GM12878 (cell line): ENCODE measurements around the gene PTX4. TPM values are rescaled to one million over a fixed set of nuclear protein-coding genes. Genes with fewer than 3 reads are reported as not detected.

ENCODE experiments used
- ATAC-seq: fragments of 200-7000 bp; cut with Tn5 transposase; 3 replicates; pipeline ENCODE4 v1.9.1; 2020; ENCODE audit warnings: mild to moderate bottlenecking, moderate library complexity
- BruUV-seq: library from RNA; stranded (reverse); fragments of 400-500 nt; replicated peaks from 2 replicates; lab custom pipeline; 2021; lab: Mats Ljungman, UMichigan
- CTCF ChIA-PET: fragments of 300-600 bp; sonication (Branson Sonifier 250); formaldehyde crosslinking; extraction: SDS; loops from one replicate; lab custom pipeline; 2021; ENCODE audit warnings: inconsistent platforms; lab: Yijun Ruan, JAX
- POLR2A ChIA-PET: fragments of 350-600 bp; formaldehyde crosslinking; extraction: SDS; loops from one replicate; lab custom pipeline; 2021; ENCODE audit warnings: inconsistent platforms; lab: Charles Lee
- RAD21 ChIA-PET: fragments of 300-600 bp; sonication (Branson Sonifier 250); formaldehyde crosslinking; loops from one replicate; lab custom pipeline; 2023; ENCODE audit warnings: antibody characterized with exemption; ENCODE audit not compliant: unreplicated experiment; lab: Charles Lee
- SMC1A ChIA-PET: fragments of 300-600 bp; sonication (Branson Sonifier 250); formaldehyde crosslinking; loops from one replicate; lab custom pipeline; 2023; ENCODE audit not compliant: unreplicated experiment, uncharacterized antibody; lab: Charles Lee
- DNase-seq: peaks from one replicate; pipeline ENCODE4 v3.0.0-alpha.2; 2011; ENCODE audit warnings: low read depth, low spot score
- FAIRE-seq: peaks from 3 replicates; lab custom pipeline; 2011; peaks lifted over from hg19 to GRCh38; lab: Jason Lieb, UNC
- H2AFZ ChIP-seq: 2 replicates; pipeline ENCODE4 v1.6.0; 2011; ENCODE audit warnings: low read depth, low read length, control low read depth; ENCODE audit not compliant: control insufficient read depth
- H3K27ac ChIP-seq: 2 replicates; pipeline ENCODE4 v1.5.1; 2011; ENCODE audit warnings: control low read depth; ENCODE audit not compliant: control insufficient read depth, insufficient read depth
- H3K27me3 ChIP-seq, 2 experiments: replicated peaks in 1 of 2; 2 replicates each; pipeline versions ENCODE4 v1.6.0 to v1.6.1; 2011; ENCODE audit warnings: low read length in 1 of 2; ENCODE audit not compliant: control insufficient read depth in 2 of 2, insufficient read depth in 2 of 2
- H3K36me3 ChIP-seq, 2 experiments: 2 replicates each; pipeline ENCODE4 v1.5.1; 2011; ENCODE audit warnings: low read length in 1 of 2; ENCODE audit not compliant: control insufficient read depth in 2 of 2, insufficient read depth in 2 of 2
- H3K4me1 ChIP-seq: 2 replicates; pipeline ENCODE4 v1.6.1; 2011; ENCODE audit warnings: mild to moderate bottlenecking, low read length, moderate library complexity, mixed read lengths; ENCODE audit not compliant: control insufficient read depth, insufficient read depth
- H3K4me2 ChIP-seq: 2 replicates; pipeline ENCODE4 v1.6.0; 2011; ENCODE audit warnings: control low read depth; ENCODE audit not compliant: control insufficient read depth, insufficient read depth
- H3K4me3 ChIP-seq: fragments of 200-600 bp; sonication (generic); 2 replicates; pipeline ENCODE4 v1.5.1; 2016
- H3K79me2 ChIP-seq: 2 replicates; pipeline ENCODE4 v1.6.0; 2011; ENCODE audit warnings: low read length; ENCODE audit not compliant: control insufficient read depth, insufficient read depth
- H3K9ac ChIP-seq: 2 replicates; pipeline ENCODE4 v1.8.0; 2011; ENCODE audit warnings: low read length, control low read depth, mixed read lengths; ENCODE audit not compliant: control insufficient read depth, insufficient read depth
- H3K9me3 ChIP-seq: replicated peaks from 3 replicates; pipeline ENCODE4 v1.5.1; 2011; ENCODE audit warnings: mild to moderate bottlenecking, low read length; ENCODE audit not compliant: control insufficient read depth, insufficient read depth
- H4K20me1 ChIP-seq: 2 replicates; pipeline ENCODE4 v1.6.0; 2011; ENCODE audit not compliant: control insufficient read depth, insufficient read depth
- BACH1 ChIP-seq: fragments of 450-650 bp; IDR thresholded peaks from 2 replicates; pipeline ENCODE4 v1.6.1; 2017; ENCODE audit warnings: mild to moderate bottlenecking, borderline replicate concordance
- DPF2 ChIP-seq: fragments of 450-650 bp; IDR thresholded peaks from 2 replicates; pipeline ENCODE4 v1.6.1; 2017; ENCODE audit warnings: mild to moderate bottlenecking
- EED ChIP-seq: sonication (generic); IDR thresholded peaks from 2 replicates; pipeline ENCODE4 v1.6.1; 2016; ENCODE audit warnings: antibody characterized with exemption, low read depth
- ETV6 ChIP-seq, 2 experiments: fragments of 450-650 bp in 1 of 2; IDR thresholded peaks in 1 of 2; conservative IDR thresholded peaks in 1 of 2; 2 replicates each; pipeline ENCODE4 v1.6.1; 2014; ENCODE audit warnings: antibody characterized with exemption in 1 of 2, borderline replicate concordance in 1 of 2, low read depth in 1 of 2, mild to moderate bottlenecking in 1 of 2, moderate library complexity in 1 of 2
- HDGF ChIP-seq: fragments of 450-650 bp; IDR thresholded peaks from 2 replicates; pipeline ENCODE4 v1.6.1; 2016; ENCODE audit warnings: antibody characterized with exemption
- JUNB ChIP-seq: IDR thresholded peaks from 2 replicates; pipeline ENCODE4 v1.6.1; 2016; ENCODE audit warnings: antibody characterized with exemption, mild to moderate bottlenecking
- MXI1 ChIP-seq: fragments of 150-350 bp; IDR thresholded peaks from 2 replicates; pipeline ENCODE4 v1.6.1; 2011; ENCODE audit warnings: low read depth, mild to moderate bottlenecking, inconsistent platforms, low read length, improper control_type of control experiment
- RAD21 ChIP-seq: IDR thresholded peaks from 2 replicates; pipeline ENCODE4 v1.6.1; 2011; ENCODE audit warnings: mild to moderate bottlenecking, low read depth, low read length, moderate library complexity; ENCODE audit not compliant: insufficient read depth
- RB1 ChIP-seq: fragments of 450-650 bp; formaldehyde crosslinking; IDR thresholded peaks from 2 replicates; pipeline ENCODE4 v1.6.1; 2017; ENCODE audit warnings: mild to moderate bottlenecking, borderline replicate concordance
- RELA ChIP-seq: fragments of 450-650 bp; IDR thresholded peaks from 2 replicates; pipeline ENCODE4 v1.8.0; 2014; ENCODE audit warnings: borderline replicate concordance; ENCODE audit not compliant: partially characterized antibody
- WGBS: methylation state at CpG from one replicate; pipeline ENCODE4 v1.1.6; 2016; ENCODE audit warnings: low lambda C conversion rate; ENCODE audit not compliant: insufficient replicate concordance, insufficient coverage; ENCODE audit errors: missing lambda C conversion rate; 5-methylcytosine and 5-hydroxymethylcytosine counted together
- in situ Hi-C: fragments of 300-500 bp; cut with MboI; formaldehyde crosslinking; loops from 9 replicates; pipeline ENCODE4 v1.14.3; 2018; ENCODE audit warnings: mixed read lengths
- intact Hi-C: fragments of 100-400 bp; cut with micrococcal nuclease; formaldehyde crosslinking; loops from one replicate; pipeline ENCODE4 v1.14.2; 2022; ENCODE audit not compliant: unreplicated experiment
- polyA plus RNA-seq, 11 experiments: library from polyadenylated mRNA; depleted of rRNA in 4 of 11; unstranded in 6 of 11; stranded (reverse) in 5 of 11; fragments of >200 nt; fragmentation: Nextera tagmentation in 4 of 11; fragmentation: Illumina TruSeq in 1 of 11; extraction: Ambion mirVana in 4 of 11; extraction: Trizol in 1 of 11; gene quantifications; 1 replicate in 1 of 11; 2 replicates in 10 of 11; pipeline versions ENCODE4 v1.2.1 to v1.2.3, GENCODE V29; 2011 to 2016; ENCODE audit warnings: inconsistent platforms in 2 of 11, missing spikeins in 2 of 11, low read depth in 1 of 11
- total RNA-seq, 4 experiments: library from RNA; depleted of rRNA in 3 of 4; stranded (reverse); fragments of >200 nt in 3 of 4; fragmentation: Illumina TruSeq in 1 of 4; extraction: Trizol in 1 of 4; gene quantifications; 2 replicates each; pipeline versions ENCODE4 v1.2.1 to v1.2.3, GENCODE V29; 2013 to 2021
- TF ChIP-seq, protein P1 (sequence below): fragments of 450-650 bp; IDR thresholded peaks from 2 replicates; pipeline ENCODE4 v1.6.1; 2017; ENCODE audit warnings: mild to moderate bottlenecking, moderate library complexity
- TF ChIP-seq, protein P2 (sequence below): IDR thresholded peaks from 2 replicates; pipeline ENCODE4 v1.6.1; 2012; ENCODE audit warnings: mild to moderate bottlenecking, low read depth, low read length
- TF ChIP-seq, protein P3 (sequence below): fragments of 450-650 bp; IDR thresholded peaks from 2 replicates; pipeline ENCODE4 v1.6.1; 2017; ENCODE audit warnings: mild to moderate bottlenecking, low read depth, inconsistent platforms; ENCODE audit not compliant: poor library complexity, severe bottlenecking

PTX4 gene
- total and polyA plus RNA-seq, 10 of the 15 experiments (the other 5 are each of a cell fraction or from before 2014, with no cell fraction given): not detected

DNA sequence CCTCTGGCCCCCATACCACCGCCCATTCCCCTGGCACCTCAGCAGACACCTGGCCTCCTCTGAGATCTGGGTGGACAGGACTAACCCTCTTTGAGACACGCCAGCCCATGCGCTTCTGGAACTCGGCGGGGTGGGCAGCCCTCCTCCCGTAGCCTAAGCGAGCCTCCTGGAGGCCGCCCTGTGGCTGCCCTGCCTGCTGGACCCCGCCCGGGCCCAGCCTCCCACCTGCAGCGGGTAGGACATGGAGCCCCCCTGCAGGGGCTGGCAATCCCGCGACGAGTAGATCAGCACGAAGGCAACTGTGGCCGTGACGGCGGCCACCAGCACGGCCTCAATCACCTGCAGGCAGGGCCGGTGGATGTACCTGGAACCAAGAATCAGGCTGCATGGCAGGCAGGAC lies 36.2 kb downstream of the PTX4 start:
- 89% methylated on average over 13 of the region's 20 CpGs for WGBS
- H3K4me2 ChIP-seq: no peak overlapping the region
- H3K79me2 ChIP-seq: no peaks in the 10 kb centered on the region
- no peaks in the 10 kb centered on the region for H3K9me3 ChIP-seq
- ATAC-seq (no peak), FAIRE-seq (no peak), DNase-seq (no peak)
- H4K20me1 ChIP-seq: no peaks in the 10 kb centered on the region
- H3K36me3 ChIP-seq: no peaks in the 10 kb centered on the region; a peak in 3 of 4 replicates
- ChIA-PET POLR2A (no interaction called here), CTCF (no interaction called here), SMC1A (no interaction called here), RAD21 (no interaction called here)
- in situ Hi-C loops: no loop called here
- H3K4me3 ChIP-seq: no peak overlapping the region
- BruUV-seq: no TSS peak
- no peaks in the 10 kb centered on the region for H3K27me3 ChIP-seq
- intact Hi-C loops: no loop called here
- no peak overlapping the region for H3K27ac ChIP-seq
- TF ChIP-seq ETV6 (conservative IDR thresholded peaks at IDR 0.05 in 1 of 2, IDR thresholded peaks at IDR 0.05 in 1 of 2; ENCODE audit: borderline replicate concordance in 1 of 2, low read depth in 1 of 2) (no peak), RELA (no peak), EED (no peak), HDGF (no peak), DPF2 (no peak), RB1 (no peak), MXI1 (no peak), BACH1 (no peak), RAD21 (no peak), JUNB (no peak)
- TF ChIP-seq, protein P1, sequence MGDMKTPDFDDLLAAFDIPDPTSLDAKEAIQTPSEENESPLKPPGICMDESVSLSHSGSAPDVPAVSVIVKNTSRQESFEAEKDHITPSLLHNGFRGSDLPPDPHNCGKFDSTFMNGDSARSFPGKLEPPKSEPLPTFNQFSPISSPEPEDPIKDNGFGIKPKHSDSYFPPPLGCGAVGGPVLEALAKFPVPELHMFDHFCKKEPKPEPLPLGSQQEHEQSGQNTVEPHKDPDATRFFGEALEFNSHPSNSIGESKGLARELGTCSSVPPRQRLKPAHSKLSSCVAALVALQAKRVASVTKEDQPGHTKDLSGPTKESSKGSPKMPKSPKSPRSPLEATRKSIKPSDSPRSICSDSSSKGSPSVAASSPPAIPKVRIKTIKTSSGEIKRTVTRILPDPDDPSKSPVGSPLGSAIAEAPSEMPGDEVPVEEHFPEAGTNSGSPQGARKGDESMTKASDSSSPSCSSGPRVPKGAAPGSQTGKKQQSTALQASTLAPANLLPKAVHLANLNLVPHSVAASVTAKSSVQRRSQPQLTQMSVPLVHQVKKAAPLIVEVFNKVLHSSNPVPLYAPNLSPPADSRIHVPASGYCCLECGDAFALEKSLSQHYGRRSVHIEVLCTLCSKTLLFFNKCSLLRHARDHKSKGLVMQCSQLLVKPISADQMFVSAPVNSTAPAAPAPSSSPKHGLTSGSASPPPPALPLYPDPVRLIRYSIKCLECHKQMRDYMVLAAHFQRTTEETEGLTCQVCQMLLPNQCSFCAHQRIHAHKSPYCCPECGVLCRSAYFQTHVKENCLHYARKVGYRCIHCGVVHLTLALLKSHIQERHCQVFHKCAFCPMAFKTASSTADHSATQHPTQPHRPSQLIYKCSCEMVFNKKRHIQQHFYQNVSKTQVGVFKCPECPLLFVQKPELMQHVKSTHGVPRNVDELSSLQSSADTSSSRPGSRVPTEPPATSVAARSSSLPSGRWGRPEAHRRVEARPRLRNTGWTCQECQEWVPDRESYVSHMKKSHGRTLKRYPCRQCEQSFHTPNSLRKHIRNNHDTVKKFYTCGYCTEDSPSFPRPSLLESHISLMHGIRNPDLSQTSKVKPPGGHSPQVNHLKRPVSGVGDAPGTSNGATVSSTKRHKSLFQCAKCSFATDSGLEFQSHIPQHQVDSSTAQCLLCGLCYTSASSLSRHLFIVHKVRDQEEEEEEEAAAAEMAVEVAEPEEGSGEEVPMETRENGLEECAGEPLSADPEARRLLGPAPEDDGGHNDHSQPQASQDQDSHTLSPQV: no peak
- TF ChIP-seq, protein P2, sequence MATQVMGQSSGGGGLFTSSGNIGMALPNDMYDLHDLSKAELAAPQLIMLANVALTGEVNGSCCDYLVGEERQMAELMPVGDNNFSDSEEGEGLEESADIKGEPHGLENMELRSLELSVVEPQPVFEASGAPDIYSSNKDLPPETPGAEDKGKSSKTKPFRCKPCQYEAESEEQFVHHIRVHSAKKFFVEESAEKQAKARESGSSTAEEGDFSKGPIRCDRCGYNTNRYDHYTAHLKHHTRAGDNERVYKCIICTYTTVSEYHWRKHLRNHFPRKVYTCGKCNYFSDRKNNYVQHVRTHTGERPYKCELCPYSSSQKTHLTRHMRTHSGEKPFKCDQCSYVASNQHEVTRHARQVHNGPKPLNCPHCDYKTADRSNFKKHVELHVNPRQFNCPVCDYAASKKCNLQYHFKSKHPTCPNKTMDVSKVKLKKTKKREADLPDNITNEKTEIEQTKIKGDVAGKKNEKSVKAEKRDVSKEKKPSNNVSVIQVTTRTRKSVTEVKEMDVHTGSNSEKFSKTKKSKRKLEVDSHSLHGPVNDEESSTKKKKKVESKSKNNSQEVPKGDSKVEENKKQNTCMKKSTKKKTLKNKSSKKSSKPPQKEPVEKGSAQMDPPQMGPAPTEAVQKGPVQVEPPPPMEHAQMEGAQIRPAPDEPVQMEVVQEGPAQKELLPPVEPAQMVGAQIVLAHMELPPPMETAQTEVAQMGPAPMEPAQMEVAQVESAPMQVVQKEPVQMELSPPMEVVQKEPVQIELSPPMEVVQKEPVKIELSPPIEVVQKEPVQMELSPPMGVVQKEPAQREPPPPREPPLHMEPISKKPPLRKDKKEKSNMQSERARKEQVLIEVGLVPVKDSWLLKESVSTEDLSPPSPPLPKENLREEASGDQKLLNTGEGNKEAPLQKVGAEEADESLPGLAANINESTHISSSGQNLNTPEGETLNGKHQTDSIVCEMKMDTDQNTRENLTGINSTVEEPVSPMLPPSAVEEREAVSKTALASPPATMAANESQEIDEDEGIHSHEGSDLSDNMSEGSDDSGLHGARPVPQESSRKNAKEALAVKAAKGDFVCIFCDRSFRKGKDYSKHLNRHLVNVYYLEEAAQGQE: no peak
- TF ChIP-seq, protein P3, sequence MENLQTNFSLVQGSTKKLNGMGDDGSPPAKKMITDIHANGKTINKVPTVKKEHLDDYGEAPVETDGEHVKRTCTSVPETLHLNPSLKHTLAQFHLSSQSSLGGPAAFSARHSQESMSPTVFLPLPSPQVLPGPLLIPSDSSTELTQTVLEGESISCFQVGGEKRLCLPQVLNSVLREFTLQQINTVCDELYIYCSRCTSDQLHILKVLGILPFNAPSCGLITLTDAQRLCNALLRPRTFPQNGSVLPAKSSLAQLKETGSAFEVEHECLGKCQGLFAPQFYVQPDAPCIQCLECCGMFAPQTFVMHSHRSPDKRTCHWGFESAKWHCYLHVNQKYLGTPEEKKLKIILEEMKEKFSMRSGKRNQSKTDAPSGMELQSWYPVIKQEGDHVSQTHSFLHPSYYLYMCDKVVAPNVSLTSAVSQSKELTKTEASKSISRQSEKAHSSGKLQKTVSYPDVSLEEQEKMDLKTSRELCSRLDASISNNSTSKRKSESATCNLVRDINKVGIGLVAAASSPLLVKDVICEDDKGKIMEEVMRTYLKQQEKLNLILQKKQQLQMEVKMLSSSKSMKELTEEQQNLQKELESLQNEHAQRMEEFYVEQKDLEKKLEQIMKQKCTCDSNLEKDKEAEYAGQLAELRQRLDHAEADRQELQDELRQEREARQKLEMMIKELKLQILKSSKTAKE: no peak
- no peaks in the 10 kb centered on the region for H3K4me1 ChIP-seq
- no peak overlapping the region for H3K9ac ChIP-seq
- no peak overlapping the region for H2AFZ ChIP-seq
